Measurements from ENCODE around the gene TUBGCP3. TPM values are rescaled to one million over a fixed set of nuclear protein-coding genes. Genes with fewer than 3 reads are reported as not detected.

Gene TUBGCP3
- total RNA-seq, 1 experiment from 2014 or later: 8.2 TPM

DNA sequence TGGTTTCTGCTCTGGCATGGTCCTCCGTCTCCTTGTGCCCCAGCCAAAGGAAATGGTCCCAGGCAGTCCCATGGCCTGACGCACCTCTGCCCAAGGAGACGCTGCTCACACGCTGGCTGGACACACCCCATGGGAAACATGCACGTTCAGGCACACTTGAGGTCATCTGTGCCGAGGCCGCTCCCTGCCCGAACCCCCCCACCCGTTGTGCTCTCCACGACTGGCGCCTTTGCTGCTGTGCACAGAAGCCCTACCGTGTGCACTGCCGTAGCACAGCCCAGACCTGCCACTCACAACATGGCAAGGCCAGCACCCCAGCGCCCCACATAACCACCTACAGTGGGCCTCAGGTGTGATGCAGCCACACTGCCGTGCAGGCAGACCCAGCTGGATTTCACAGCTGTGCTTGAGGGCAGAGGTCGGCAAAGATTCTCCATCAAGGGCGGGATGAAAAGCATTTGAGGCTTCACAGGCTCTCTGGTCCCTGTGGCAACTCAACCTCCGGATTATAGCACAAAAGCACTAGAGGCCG, 146.1 kb downstream of the TUBGCP3 start:
- DNase-seq (ENCODE audit: low spot score): no peak

DNA sequence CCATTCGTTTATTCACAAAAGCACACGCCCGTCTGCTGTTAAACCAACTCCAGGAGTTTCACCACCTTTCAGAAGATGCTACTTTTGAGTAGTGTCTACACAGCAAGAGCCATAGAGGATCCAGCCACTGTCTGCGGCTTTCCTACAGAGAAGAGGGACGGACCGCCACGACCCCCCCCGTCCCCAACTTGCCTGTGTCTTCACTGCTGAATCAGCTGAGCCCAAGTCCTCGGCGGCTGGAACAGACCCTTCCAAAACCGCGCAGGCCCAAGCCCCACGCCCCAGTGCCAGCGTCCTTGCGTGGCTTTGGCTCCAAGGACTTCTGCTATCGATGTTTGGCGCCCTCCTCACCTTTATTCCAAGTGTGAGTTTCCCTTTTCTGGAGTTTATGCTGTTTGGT, 146.7 kb downstream of the TUBGCP3 start:
- no peak for DNase-seq (ENCODE audit: low spot score)

DNA sequence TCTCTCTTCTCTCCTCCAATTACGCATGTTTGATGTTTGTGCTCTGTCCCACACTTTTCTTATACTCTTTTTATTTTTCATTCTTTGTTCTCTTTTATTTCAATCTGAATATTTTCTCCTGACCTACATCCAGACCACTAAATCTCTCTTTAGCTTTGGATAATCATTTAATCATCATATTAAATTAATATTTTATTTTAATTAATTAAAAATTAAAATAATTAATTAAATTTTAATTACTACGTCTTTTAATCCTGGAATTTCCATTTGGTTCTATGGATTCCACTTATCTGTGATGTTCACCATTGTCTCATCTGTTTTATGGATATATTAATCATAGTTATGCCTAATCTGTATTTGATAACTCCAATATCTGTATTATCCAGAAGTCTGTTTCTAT, 149.4 kb downstream of the TUBGCP3 start:
- no peak for DNase-seq (ENCODE audit: low spot score)

DNA sequence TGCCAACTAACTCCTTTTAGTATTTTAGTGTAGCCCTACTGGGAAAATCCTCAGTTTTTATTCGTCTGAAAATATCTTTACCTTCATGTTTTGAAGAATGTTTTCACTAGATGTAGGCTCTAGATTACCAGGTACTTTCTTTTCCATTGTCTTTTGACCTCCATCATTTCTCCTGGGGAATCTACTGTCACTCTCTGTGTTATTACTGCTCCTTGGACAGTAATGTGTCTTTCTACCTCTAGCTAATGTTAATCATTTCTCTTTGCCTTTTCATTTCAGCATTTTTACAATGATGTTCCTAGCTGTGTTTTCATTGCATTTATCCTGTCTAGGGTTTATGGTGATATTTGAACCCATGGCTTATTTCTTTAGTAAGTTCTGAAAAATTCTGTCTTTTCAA, 149.9 kb downstream of the TUBGCP3 start:
- no peak for DNase-seq (ENCODE audit: low spot score)

DNA sequence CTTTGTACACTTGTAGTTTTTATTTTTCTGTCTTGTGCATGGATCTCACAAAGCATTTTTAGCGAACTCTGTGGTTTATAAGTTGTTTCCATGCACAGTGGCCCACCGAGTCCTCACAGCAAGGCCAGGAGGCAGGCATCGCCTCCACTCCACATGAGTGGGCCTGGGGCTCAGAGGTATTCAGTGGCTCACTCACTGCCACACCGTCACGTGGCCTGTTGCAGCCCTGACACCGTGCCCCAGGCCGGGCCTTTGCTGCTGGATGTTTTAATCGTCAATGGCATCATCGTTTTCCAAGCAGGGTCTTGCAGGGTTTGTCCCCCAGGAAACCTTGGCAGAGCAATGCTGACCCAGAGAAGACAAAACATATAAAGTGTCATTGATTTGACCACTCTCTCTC, 152.0 kb downstream of the TUBGCP3 start:
- DNase-seq (ENCODE audit: low spot score): no peak

Other genes starting within 250 kb of the TUBGCP3 start
- not detected in 2 replicates for gene SPACA7, start 211.8 kb downstream of the TUBGCP3 start, total RNA-seq (2014; rRNA removed; shearing (Covaris generic))
- 3.0 and 3.2 TPM in 2 replicates for gene ATP11A, start 101.9 kb upstream of the TUBGCP3 start, total RNA-seq (2014; rRNA removed; shearing (Covaris generic))